ENCODE data around the gene PAFAH1B1.
"Not testable (repeated sequence)": the region's sequence is repeated elsewhere in the genome, so short reads cannot be mapped to it uniquely, and the experiment has no call there.

- TF ChIP-seq POLR2A (IDR thresholded peaks at IDR 0.05; ENCODE audit: low read depth, low read length); TAF1 (IDR thresholded peaks at IDR 0.05; ENCODE audit: low read depth, low read length); SPI1 (IDR thresholded peaks at IDR 0.05; ENCODE audit: low read depth, low read length); POLR2AphosphoS5 (IDR thresholded peaks at IDR 0.05; ENCODE audit: low read depth, low read length); PAX5 (IDR thresholded peaks at IDR 0.05; ENCODE audit: insufficient read depth, low read length, severe bottlenecking): not testable (repeated sequence)
Observed at GRCh38 chr17:2659337-2659736, 65.9 kb downstream of the PAFAH1B1 start.
